GM23248 (cell line): Measurements from ENCODE around the gene KIRREL1. TPM values are rescaled to one million over a fixed set of nuclear protein-coding genes. Genes with fewer than 3 reads are reported as not detected.

Source experiments
- DNase-seq: peaks from one replicate; pipeline ENCODE4 v3.0.0-alpha.2; 2015
- H2AFZ ChIP-seq: fragments of 200-600 bp; sonication (generic); 2 replicates; pipeline ENCODE4 v1.6.1; 2016; ENCODE audit warnings: antibody characterized with exemption
- H3F3A ChIP-seq: fragments of 200-600 bp; sonication (generic); 2 replicates; pipeline ENCODE4 v1.6.1; 2016; ENCODE audit warnings: mild to moderate bottlenecking, antibody characterized with exemption, mixed run types; ENCODE audit not compliant: insufficient read depth
- H3K27ac ChIP-seq: fragments of 200-600 bp; sonication (generic); 2 replicates; pipeline ENCODE4 v1.5.1; 2016; ENCODE audit warnings: mild to moderate bottlenecking
- H3K27me3 ChIP-seq: fragments of 200-600 bp; sonication (generic); replicated peaks from 2 replicates; pipeline ENCODE4 v1.6.1; 2016; ENCODE audit warnings: mild to moderate bottlenecking; ENCODE audit not compliant: insufficient read depth
- H3K36me3 ChIP-seq: fragments of 200-600 bp; sonication (generic); 2 replicates; pipeline ENCODE4 v1.6.1; 2016; ENCODE audit warnings: low read depth, mild to moderate bottlenecking
- H3K4me1 ChIP-seq: fragments of 200-600 bp; sonication (generic); 2 replicates; pipeline ENCODE4 v1.6.1; 2016; ENCODE audit warnings: mild to moderate bottlenecking; ENCODE audit not compliant: insufficient read depth
- H3K4me2 ChIP-seq: fragments of 200-600 bp; sonication (generic); one replicate; pipeline ENCODE4 v1.6.1; 2016; ENCODE audit warnings: mild to moderate bottlenecking; ENCODE audit not compliant: unreplicated experiment
- H3K4me3 ChIP-seq: fragments of 200-600 bp; sonication (generic); 2 replicates; pipeline ENCODE4 v1.5.1; 2016; ENCODE audit warnings: mild to moderate bottlenecking
- H3K79me2 ChIP-seq: fragments of 200-600 bp; sonication (generic); 2 replicates; pipeline ENCODE4 v1.6.1; 2016; ENCODE audit warnings: mild to moderate bottlenecking; ENCODE audit not compliant: insufficient read depth
- H3K9ac ChIP-seq: fragments of 200-600 bp; sonication (generic); 2 replicates; pipeline ENCODE4 v1.6.1; 2016; ENCODE audit warnings: mild to moderate bottlenecking
- H3K9me2 ChIP-seq: fragments of 200-600 bp; sonication (generic); 2 replicates; pipeline ENCODE4 v1.6.1; 2016; ENCODE audit warnings: mixed run types, mild to moderate bottlenecking, moderate library complexity; ENCODE audit not compliant: insufficient read depth
- H3K9me3 ChIP-seq: fragments of 200-600 bp; sonication (generic); one replicate; pipeline ENCODE4 v1.6.1; 2017; ENCODE audit warnings: low read depth
- H4K20me1 ChIP-seq: fragments of 200-600 bp; sonication (generic); 2 replicates; pipeline ENCODE4 v1.6.0; 2016; ENCODE audit not compliant: insufficient read depth
- EZH2 ChIP-seq: fragments of 200-600 bp; sonication (generic); IDR thresholded peaks from 2 replicates; pipeline ENCODE4 v1.6.1; 2018; ENCODE audit warnings: antibody characterized with exemption, mild to moderate bottlenecking; ENCODE audit not compliant: insufficient read depth, poor library complexity, severe bottlenecking
- EZH2phosphoT487 ChIP-seq: fragments of 200-600 bp; sonication (generic); IDR thresholded peaks from 2 replicates; pipeline ENCODE4 v1.6.1; 2018; ENCODE audit warnings: antibody characterized with exemption, moderate library complexity, mild to moderate bottlenecking, low read depth; ENCODE audit not compliant: insufficient read depth
- WGBS, 2 experiments: methylation state at CpG; one replicate each; pipeline ENCODE4 v1.1.6; 2015 to 2017; ENCODE audit warnings: low lambda C conversion rate in 2 of 2, low coverage in 1 of 2; ENCODE audit errors: missing lambda C conversion rate in 2 of 2; 5-methylcytosine and 5-hydroxymethylcytosine counted together
- in situ Hi-C: fragments of 300-500 bp; cut with MboI; formaldehyde crosslinking; loops from 2 replicates; pipeline ENCODE4 v1.15.0; 2020
- polyA plus RNA-seq: library from polyadenylated mRNA; unstranded; fragments of >200 nt; fragmentation: Nextera tagmentation; extraction: Ambion mirVana; gene quantifications from 2 replicates; pipeline ENCODE4 v1.2.1, GENCODE V29; 2016
- total RNA-seq: library from RNA; depleted of rRNA; stranded (reverse); fragments of >200 nt; shearing (Covaris generic); gene quantifications from 2 replicates; pipeline ENCODE4 v1.2.3, GENCODE V29; 2014

The KIRREL1 gene
- total and polyA plus RNA-seq, 2 experiments from 2014 or later, result 33.7 to 108 TPM

GRCh38 chr1:158089476-158089875 is 96.0 kb downstream of the KIRREL1 start:
- no peaks in the 10 kb centered on the region for H3K9me2 ChIP-seq
- in situ Hi-C loops, result loop anchor here (10.0 kb wide), 1 partner anchor 105 kb away; no protein-coding TSS in a partner anchor
- H3K36me3 ChIP-seq, result peaks cover 55% of the 10 kb centered on the region

GRCh38 chr1:158089925-158090637 is 96.6 kb downstream of the KIRREL1 start:
- H3K9me2 ChIP-seq, result no peaks in the 10 kb centered on the region
- no peaks in the 10 kb centered on the region for H3K4me1 ChIP-seq
- no peak for DNase-seq
- no peak overlapping the region for H3K27ac ChIP-seq
- no peak for TF ChIP-seq EZH2
- no peaks in the 10 kb centered on the region for H3F3A ChIP-seq
- no peak overlapping the region for H3K9ac ChIP-seq
- 78 to 82% methylated on average over 9 of the region's 9 CpGs for WGBS, 2 experiments
- no peaks in the 10 kb centered on the region for H3K79me2 ChIP-seq
- in situ Hi-C loops, result loop anchor here (10.0 kb wide), 1 partner anchor 105 kb away; no protein-coding TSS in a partner anchor
- H3K36me3 ChIP-seq, result peaks cover 49% of the 10 kb centered on the region
- no peak overlapping the region for H2AFZ ChIP-seq
- no peaks in the 10 kb centered on the region for H3K9me3 ChIP-seq
- H4K20me1 ChIP-seq, result no peaks in the 10 kb centered on the region
- H3K4me2 ChIP-seq, result no peak overlapping the region
- no peaks in the 10 kb centered on the region for H3K27me3 ChIP-seq
- no peak overlapping the region for H3K4me3 ChIP-seq

More at GRCh38 chr1:158089476-158089875, 96.0 kb downstream of the KIRREL1 start:
- Histone ChIP-seq H3K4me1 (no peaks in the 10 kb centered on the region), H4K20me1 (no peaks in the 10 kb centered on the region), H3F3A (no peaks in the 10 kb centered on the region; the same call in 1 of the 2 replicates), H3K79me2 (no peaks in the 10 kb centered on the region), H3K4me2 (no peak overlapping the region), H3K27me3 (no peaks in the 10 kb centered on the region), H3K9me3 (no peaks in the 10 kb centered on the region), H3K27ac (no peak overlapping the region), H3K4me3 (no peak overlapping the region), H3K9ac (no peak overlapping the region), H2AFZ (no peak overlapping the region)
- no peak for DNase-seq
- TF ChIP-seq EZH2phosphoT487, result no peak
- no peak for TF ChIP-seq EZH2
- 91 to 93% methylated on average over 16 of the region's 16 CpGs for WGBS, 2 experiments

GRCh38 chr1:158093376-158093775 is 99.9 kb downstream of the KIRREL1 start:
- Histone ChIP-seq H3K4me3 (no peak overlapping the region), H3K9me3 (no peaks in the 10 kb centered on the region), H3K36me3 (peaks cover 31% of the 10 kb centered on the region; the same call in 1 of the 2 replicates), H3K4me1 (no peaks in the 10 kb centered on the region), H3K27ac (no peak overlapping the region), H3K9ac (no peak overlapping the region), H3K27me3 (no peaks in the 10 kb centered on the region), H3F3A (no peaks in the 10 kb centered on the region), H3K79me2 (no peaks in the 10 kb centered on the region), H3K9me2 (no peaks in the 10 kb centered on the region), H2AFZ (no peak overlapping the region), H3K4me2 (no peak overlapping the region), H4K20me1 (no peaks in the 10 kb centered on the region)
- 94 to 95% methylated on average over 18 of the region's 18 CpGs for WGBS, 2 experiments
- in situ Hi-C loops, result no loop called here
- DNase-seq, result no peak
- TF ChIP-seq EZH2phosphoT487, result no peak
- no peak for TF ChIP-seq EZH2

GRCh38 chr1:158094571-158094970 is 101.1 kb downstream of the KIRREL1 start:
- in situ Hi-C loops, result no loop called here
- Histone ChIP-seq H3K27ac (no peak overlapping the region), H3K9me3 (no peaks in the 10 kb centered on the region), H3F3A (no peaks in the 10 kb centered on the region), H3K9ac (no peak overlapping the region), H3K79me2 (no peaks in the 10 kb centered on the region), H3K27me3 (no peaks in the 10 kb centered on the region), H3K4me3 (no peak overlapping the region), H3K4me1 (no peaks in the 10 kb centered on the region), H3K9me2 (no peaks in the 10 kb centered on the region), H3K36me3 (peaks cover 23% of the 10 kb centered on the region; the same call in 1 of the 2 replicates), H3K4me2 (no peak overlapping the region), H2AFZ (no peak overlapping the region), H4K20me1 (no peaks in the 10 kb centered on the region)
- TF ChIP-seq EZH2phosphoT487 (no peak), EZH2 (no peak)
- WGBS, 2 experiments, result 91 to 92% methylated on average over 12 to 14 of the region's 14 CpGs
- DNase-seq, result no peak
